Liver (tissue), 9 donors: ENCODE data around the gene CDK5RAP2. TPM values are rescaled to one million over a fixed set of nuclear protein-coding genes. Genes with fewer than 3 reads are reported as not detected.

Experiments used
- DNase-seq: peaks from one replicate; pipeline ENCODE4 v3.0.0-alpha.2; 2017; ENCODE audit warnings: low spot score
- H3K27ac ChIP-seq, 2 donors: one replicate each; pipeline ENCODE4 v1.7.0; 2013; ENCODE audit warnings: inconsistent platforms in 2 of 2, low read length in 2 of 2, control low read depth in 1 of 2, low read depth in 1 of 2, mild to moderate bottlenecking in 1 of 2
- H3K27me3 ChIP-seq, 4 donors: one replicate each; pipeline versions ENCODE4 v1.6.1 to v1.7.0; 2013; ENCODE audit warnings: low read length in 3 of 4, inconsistent platforms in 1 of 4, mild to moderate bottlenecking in 1 of 4, moderate library complexity in 1 of 4; ENCODE audit not compliant: control insufficient read depth in 4 of 4, insufficient read depth in 4 of 4
- H3K36me3 ChIP-seq, 4 donors: one replicate each; pipeline versions ENCODE4 v1.6.1 to v1.7.0; 2013; ENCODE audit warnings: low read length in 3 of 4, mild to moderate bottlenecking in 3 of 4, low read depth in 1 of 4, moderate library complexity in 1 of 4; ENCODE audit not compliant: control insufficient read depth in 4 of 4, insufficient read depth in 3 of 4
- H3K4me1 ChIP-seq, 4 donors: one replicate each; pipeline versions ENCODE4 v1.6.1 to v1.7.0; 2013; ENCODE audit warnings: low read length in 3 of 4, mild to moderate bottlenecking in 3 of 4, moderate library complexity in 1 of 4; ENCODE audit not compliant: control insufficient read depth in 4 of 4, insufficient read depth in 4 of 4
- H3K4me3 ChIP-seq, 3 donors: one replicate each; pipeline versions ENCODE4 v1.6.1 to v1.7.0; 2013; ENCODE audit warnings: low read length in 3 of 3, control low read depth in 1 of 3, low read depth in 1 of 3, mild to moderate bottlenecking in 1 of 3
- H3K9ac ChIP-seq, 2 donors: one replicate each; pipeline ENCODE4 v1.7.0; 2013; ENCODE audit warnings: low read length in 2 of 2, mild to moderate bottlenecking in 2 of 2, moderate library complexity in 2 of 2, control low read depth in 1 of 2, low read depth in 1 of 2
- H3K9me3 ChIP-seq, 4 donors: one replicate each; pipeline versions ENCODE4 v1.6.1 to v1.7.0; 2013; ENCODE audit warnings: low read length in 3 of 4; ENCODE audit not compliant: control insufficient read depth in 4 of 4
- EGR1 ChIP-seq, 2 donors: IDR thresholded peaks; 2 replicates each; pipeline ENCODE4 v1.6.1; 2016 to 2018; ENCODE audit warnings: antibody characterized with exemption in 2 of 2, low read depth in 2 of 2
- FOXA1 ChIP-seq: IDR thresholded peaks from 2 replicates; pipeline ENCODE4 v1.6.1; 2016; ENCODE audit warnings: antibody characterized with exemption
- FOXA2 ChIP-seq: IDR thresholded peaks from 2 replicates; pipeline ENCODE4 v1.6.1; 2016; ENCODE audit warnings: antibody characterized with exemption
- GABPA ChIP-seq, 2 donors: IDR thresholded peaks in 1 of 2; conservative IDR thresholded peaks in 1 of 2; 2 replicates each; pipeline ENCODE4 v1.6.1; 2016; ENCODE audit warnings: antibody characterized with exemption in 2 of 2, mild to moderate bottlenecking in 1 of 2, moderate library complexity in 1 of 2
- HNF4A ChIP-seq, 2 donors: conservative IDR thresholded peaks; 2 replicates each; pipeline ENCODE4 v1.6.1; 2016; ENCODE audit warnings: antibody characterized with exemption in 2 of 2, mild to moderate bottlenecking in 2 of 2
- HNF4G ChIP-seq: IDR thresholded peaks from 2 replicates; pipeline ENCODE4 v1.6.1; 2016; ENCODE audit warnings: antibody characterized with exemption
- JUND ChIP-seq, 2 donors: IDR thresholded peaks; 2 replicates each; pipeline ENCODE4 v1.6.1; 2016; ENCODE audit warnings: antibody characterized with exemption in 2 of 2
- RAD21 ChIP-seq, 2 donors: IDR thresholded peaks; 2 replicates each; pipeline ENCODE4 v1.6.1; 2016; ENCODE audit warnings: antibody characterized with exemption in 2 of 2, mild to moderate bottlenecking in 2 of 2
- RXRA ChIP-seq, 2 donors: IDR thresholded peaks; 2 replicates each; pipeline ENCODE4 v1.6.1; 2017 to 2018; ENCODE audit warnings: antibody characterized with exemption in 2 of 2, mild to moderate bottlenecking in 1 of 2
- YY1 ChIP-seq: IDR thresholded peaks from 2 replicates; pipeline ENCODE4 v1.6.1; 2016; ENCODE audit warnings: antibody characterized with exemption, mild to moderate bottlenecking
- WGBS: extraction: QIAGEN DNeasy Blood & Tissue Kit; methylation state at CpG from one replicate; pipeline ENCODE4 v1.1.7; 2013; 5-methylcytosine and 5-hydroxymethylcytosine counted together
- polyA plus RNA-seq, 2 donors: library from polyadenylated mRNA; stranded (reverse) in 1 of 2; unstranded in 1 of 2; fragments of 200-250 nt in 1 of 2; fragments of >200 nt in 1 of 2; fragmentation: Nextera tagmentation in 1 of 2; extraction: Ambion mirVana in 1 of 2; gene quantifications; one replicate each; pipeline versions ENCODE4 v1.2.1 to v1.2.3, GENCODE V29; 2013 to 2015
- total RNA-seq, 2 donors: library from RNA; depleted of rRNA; stranded (reverse); fragments of >200 nt; gene quantifications; one replicate each; pipeline ENCODE4 v1.2.3, GENCODE V29; 2014
- TF ChIP-seq, protein P1 (sequence below): IDR thresholded peaks from 2 replicates; pipeline ENCODE4 v1.6.1; 2016; ENCODE audit warnings: antibody characterized with exemption
- TF ChIP-seq, protein P2 (sequence below): IDR thresholded peaks from 2 replicates; pipeline ENCODE4 v1.6.1; 2016; ENCODE audit warnings: antibody characterized with exemption
- TF ChIP-seq, protein P3 (sequence below): fragments of 150-350 bp; IDR thresholded peaks from 2 replicates; pipeline ENCODE4 v1.5.1; 2017; ENCODE audit warnings: improper control_type of control experiment, low read depth, low read length; ENCODE audit not compliant: missing input control
- TF ChIP-seq, protein P4 (sequence below): IDR thresholded peaks from 2 replicates; pipeline ENCODE4 v1.6.1; 2016; ENCODE audit warnings: antibody characterized with exemption
- donor health status: healthy.
- donor health status: healthy.
- donor health status: healthy.
- donor health status: healthy.
- donor health status: healthy.

Gene CDK5RAP2
- total and polyA plus RNA-seq, 4 donors: 11.7 to 38.9 (median 21.7) TPM

DNA sequence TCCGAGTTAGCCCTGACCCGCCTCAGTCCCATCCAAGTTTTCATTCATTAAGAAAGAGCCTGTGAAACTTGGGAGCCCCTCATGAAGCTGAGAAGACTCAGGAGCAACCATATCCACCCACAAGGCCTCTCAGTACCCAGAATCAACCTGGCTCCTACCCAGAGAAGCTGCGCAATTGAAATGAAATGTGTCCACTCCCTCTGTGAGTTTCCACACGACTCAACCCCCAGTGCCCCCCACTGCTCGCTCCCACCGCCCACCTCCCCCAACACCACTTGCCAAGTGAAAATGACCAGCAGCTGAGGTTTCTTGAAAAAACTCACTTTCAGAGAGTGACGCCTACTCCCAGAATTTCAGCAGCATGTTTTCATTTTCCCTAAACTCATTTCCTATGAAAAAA, 104.6 kb downstream of the CDK5RAP2 start:
- no peak for TF ChIP-seq JUND (IDR thresholded peaks at IDR 0.05)
- TF ChIP-seq HNF4A (conservative IDR thresholded peaks at IDR 0.05): no peak
- TF ChIP-seq FOXA1: no peak
- TF ChIP-seq GABPA (IDR thresholded peaks at IDR 0.05 in 1 of 2, conservative IDR thresholded peaks at IDR 0.05 in 1 of 2): no peak
- TF ChIP-seq FOXA2: no peak
- TF ChIP-seq, protein P1, sequence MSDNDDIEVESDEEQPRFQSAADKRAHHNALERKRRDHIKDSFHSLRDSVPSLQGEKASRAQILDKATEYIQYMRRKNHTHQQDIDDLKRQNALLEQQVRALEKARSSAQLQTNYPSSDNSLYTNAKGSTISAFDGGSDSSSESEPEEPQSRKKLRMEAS: no peak
- TF ChIP-seq, protein P2, sequence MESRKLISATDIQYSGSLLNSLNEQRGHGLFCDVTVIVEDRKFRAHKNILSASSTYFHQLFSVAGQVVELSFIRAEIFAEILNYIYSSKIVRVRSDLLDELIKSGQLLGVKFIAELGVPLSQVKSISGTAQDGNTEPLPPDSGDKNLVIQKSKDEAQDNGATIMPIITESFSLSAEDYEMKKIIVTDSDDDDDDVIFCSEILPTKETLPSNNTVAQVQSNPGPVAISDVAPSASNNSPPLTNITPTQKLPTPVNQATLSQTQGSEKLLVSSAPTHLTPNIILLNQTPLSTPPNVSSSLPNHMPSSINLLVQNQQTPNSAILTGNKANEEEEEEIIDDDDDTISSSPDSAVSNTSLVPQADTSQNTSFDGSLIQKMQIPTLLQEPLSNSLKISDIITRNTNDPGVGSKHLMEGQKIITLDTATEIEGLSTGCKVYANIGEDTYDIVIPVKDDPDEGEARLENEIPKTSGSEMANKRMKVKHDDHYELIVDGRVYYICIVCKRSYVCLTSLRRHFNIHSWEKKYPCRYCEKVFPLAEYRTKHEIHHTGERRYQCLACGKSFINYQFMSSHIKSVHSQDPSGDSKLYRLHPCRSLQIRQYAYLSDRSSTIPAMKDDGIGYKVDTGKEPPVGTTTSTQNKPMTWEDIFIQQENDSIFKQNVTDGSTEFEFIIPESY: no peak
- TF ChIP-seq, protein P3, sequence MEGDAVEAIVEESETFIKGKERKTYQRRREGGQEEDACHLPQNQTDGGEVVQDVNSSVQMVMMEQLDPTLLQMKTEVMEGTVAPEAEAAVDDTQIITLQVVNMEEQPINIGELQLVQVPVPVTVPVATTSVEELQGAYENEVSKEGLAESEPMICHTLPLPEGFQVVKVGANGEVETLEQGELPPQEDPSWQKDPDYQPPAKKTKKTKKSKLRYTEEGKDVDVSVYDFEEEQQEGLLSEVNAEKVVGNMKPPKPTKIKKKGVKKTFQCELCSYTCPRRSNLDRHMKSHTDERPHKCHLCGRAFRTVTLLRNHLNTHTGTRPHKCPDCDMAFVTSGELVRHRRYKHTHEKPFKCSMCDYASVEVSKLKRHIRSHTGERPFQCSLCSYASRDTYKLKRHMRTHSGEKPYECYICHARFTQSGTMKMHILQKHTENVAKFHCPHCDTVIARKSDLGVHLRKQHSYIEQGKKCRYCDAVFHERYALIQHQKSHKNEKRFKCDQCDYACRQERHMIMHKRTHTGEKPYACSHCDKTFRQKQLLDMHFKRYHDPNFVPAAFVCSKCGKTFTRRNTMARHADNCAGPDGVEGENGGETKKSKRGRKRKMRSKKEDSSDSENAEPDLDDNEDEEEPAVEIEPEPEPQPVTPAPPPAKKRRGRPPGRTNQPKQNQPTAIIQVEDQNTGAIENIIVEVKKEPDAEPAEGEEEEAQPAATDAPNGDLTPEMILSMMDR: no peak
- TF ChIP-seq HNF4G: no peak
- TF ChIP-seq YY1: no peak
- TF ChIP-seq EGR1 (IDR thresholded peaks at IDR 0.05; ENCODE audit: low read depth in 2 of 2): no peak
- TF ChIP-seq, protein P4, sequence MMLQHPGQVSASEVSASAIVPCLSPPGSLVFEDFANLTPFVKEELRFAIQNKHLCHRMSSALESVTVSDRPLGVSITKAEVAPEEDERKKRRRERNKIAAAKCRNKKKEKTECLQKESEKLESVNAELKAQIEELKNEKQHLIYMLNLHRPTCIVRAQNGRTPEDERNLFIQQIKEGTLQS: no peak
- TF ChIP-seq RXRA (IDR thresholded peaks at IDR 0.05): no peak
- no peak for DNase-seq
- no peak overlapping the region for H3K27ac ChIP-seq
- H3K36me3 ChIP-seq: peaks cover 3 to 16% (median 10%) of the 10 kb centered on the region in 4 donors
- H3K27me3 ChIP-seq: no peaks in the 10 kb centered on the region
- no peak overlapping the region for H3K9ac ChIP-seq
- no peak overlapping the region for H3K4me3 ChIP-seq
- no peaks in the 10 kb centered on the region for H3K9me3 ChIP-seq
- H3K4me1 ChIP-seq: peaks cover 1 to 18% (median 12%) of the 10 kb centered on the region in 4 donors
- WGBS: 89% methylated on average over 7 of the region's 7 CpGs

DNA sequence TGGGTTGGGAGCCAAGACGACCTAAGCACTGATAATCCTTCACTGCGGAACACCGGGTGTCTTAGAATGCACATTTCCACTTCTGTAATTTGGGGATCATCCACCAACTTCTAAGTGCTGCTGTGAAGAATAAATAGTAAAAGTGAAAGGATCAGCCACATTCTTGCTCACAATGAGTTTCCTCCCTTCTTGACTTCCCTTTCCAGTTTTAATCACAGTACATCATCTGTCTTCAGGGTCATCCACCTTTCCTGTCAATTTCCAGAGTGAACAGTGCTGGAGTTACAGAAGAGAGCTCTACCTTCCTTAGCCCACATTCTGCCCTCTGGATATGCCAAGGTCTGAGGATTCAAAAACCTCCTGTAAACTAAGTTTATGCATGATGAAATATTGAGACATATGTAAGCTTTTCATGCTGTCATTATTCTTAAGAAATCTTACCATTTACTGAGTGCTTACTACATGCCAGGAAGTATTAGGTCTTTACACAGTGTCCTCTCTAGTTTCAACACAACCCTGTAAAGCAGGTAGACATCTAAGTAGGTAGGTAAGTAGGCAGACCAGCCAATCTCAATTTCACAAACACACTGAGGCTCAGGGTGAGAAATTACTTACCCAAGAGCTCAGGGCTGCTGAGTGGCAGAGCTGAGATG, 105.2 kb downstream of the CDK5RAP2 start:
- DNase-seq: no peak
- no peak overlapping the region for H3K4me3 ChIP-seq
- H3K27me3 ChIP-seq: no peaks in the 10 kb centered on the region
- H3K27ac ChIP-seq: no peak overlapping the region
- no peaks in the 10 kb centered on the region for H3K9me3 ChIP-seq
- WGBS: 71% methylated on average over 3 of the region's 3 CpGs
- peaks cover 3 to 17% (median 10%) of the 10 kb centered on the region in 4 donors for H3K36me3 ChIP-seq
- TF ChIP-seq, protein P3: no peak
- TF ChIP-seq HNF4A (conservative IDR thresholded peaks at IDR 0.05) (no peak), RAD21 (IDR thresholded peaks at IDR 0.05) (no peak), GABPA (IDR thresholded peaks at IDR 0.05 in 1 of 2, conservative IDR thresholded peaks at IDR 0.05 in 1 of 2) (no peak), YY1 (no peak), JUND (IDR thresholded peaks at IDR 0.05) (no peak)
- TF ChIP-seq, protein P1: no peak
- TF ChIP-seq, protein P4: no peak
- no peak overlapping the region for H3K9ac ChIP-seq
- peaks cover 1 to 18% (median 12%) of the 10 kb centered on the region in 4 donors for H3K4me1 ChIP-seq
